OCI-LY1 (cell line): ENCODE results near the gene HIPK3.
"Not testable (repeated sequence)": the region's sequence is repeated elsewhere in the genome, so short reads cannot be mapped to it uniquely, and the experiment has no call there.

ENCODE experiments used
- H2AFZ ChIP-seq: fragments of 200-600 bp; sonication (generic), shearing (Covaris generic); 2 replicates; pipeline ENCODE4 v1.6.0; 2014; ENCODE audit warnings: antibody characterized with exemption, mild to moderate bottlenecking, low read length
- H3F3A ChIP-seq: fragments of 200-600 bp; sonication (generic), shearing (Covaris generic); 2 replicates; pipeline ENCODE4 v1.6.0; 2014; ENCODE audit warnings: mild to moderate bottlenecking, antibody characterized with exemption, low read length, moderate library complexity; ENCODE audit not compliant: insufficient read depth
- H3K27ac ChIP-seq: fragments of 200-600 bp; sonication (generic); 2 replicates; pipeline ENCODE4 v1.5.1; 2014; ENCODE audit warnings: low read length, mixed run types, mild to moderate bottlenecking, low read depth; ENCODE audit not compliant: poor library complexity, severe bottlenecking
- H3K27me3 ChIP-seq: fragments of 200-600 bp; sonication (generic); 2 replicates; pipeline ENCODE4 v1.6.0; 2014; ENCODE audit warnings: antibody characterized with exemption, mild to moderate bottlenecking, low read length, moderate library complexity; ENCODE audit not compliant: insufficient read depth
- H3K36me3 ChIP-seq: fragments of 200-600 bp; sonication (generic); 2 replicates; pipeline ENCODE4 v1.6.1; 2014; ENCODE audit warnings: mild to moderate bottlenecking, antibody characterized with exemption, low read length, moderate library complexity, mixed read lengths; ENCODE audit not compliant: insufficient read depth
- H3K4me1 ChIP-seq: fragments of 200-600 bp; sonication (generic); 2 replicates; pipeline ENCODE4 v1.5.1; 2014; ENCODE audit warnings: mild to moderate bottlenecking, low read length, moderate library complexity; ENCODE audit not compliant: insufficient read depth, severe bottlenecking
- H3K4me2 ChIP-seq: fragments of 200-600 bp; sonication (generic), shearing (Covaris generic); 2 replicates; pipeline ENCODE4 v1.6.1; 2014; ENCODE audit warnings: low read length
- H3K4me3 ChIP-seq: fragments of 200-600 bp; sonication (generic); 2 replicates; pipeline ENCODE4 v1.5.1; 2014; ENCODE audit warnings: low read length, low read depth, mild to moderate bottlenecking, mixed read lengths; ENCODE audit not compliant: poor library complexity, severe bottlenecking
- H3K79me2 ChIP-seq: fragments of 200-600 bp; shearing (Covaris generic); 2 replicates; pipeline ENCODE4 v1.6.1; 2016; ENCODE audit warnings: mixed run types, low read length, mixed read lengths; ENCODE audit not compliant: insufficient read depth
- H3K9ac ChIP-seq: fragments of 200-600 bp; sonication (generic), shearing (Covaris generic); 2 replicates; pipeline ENCODE4 v1.6.1; 2014; ENCODE audit warnings: mild to moderate bottlenecking, low read length, mixed read lengths
- H3K9me2 ChIP-seq: fragments of 200-600 bp; sonication (generic), shearing (Covaris generic); 2 replicates; pipeline ENCODE4 v1.6.1; 2014; ENCODE audit warnings: low read depth, mild to moderate bottlenecking, low read length, mixed read lengths
- H3K9me3 ChIP-seq: fragments of 200-600 bp; shearing (Covaris generic); 2 replicates; pipeline ENCODE4 v1.6.1; 2014; ENCODE audit warnings: low read length, mixed read lengths
- H4K20me1 ChIP-seq: fragments of 200-600 bp; sonication (generic), shearing (Covaris generic); 2 replicates; pipeline ENCODE4 v1.6.0; 2016; ENCODE audit warnings: mild to moderate bottlenecking, low read length; ENCODE audit not compliant: insufficient read depth
- EZH2 ChIP-seq: fragments of 200-600 bp; sonication (generic), shearing (Covaris generic); IDR thresholded peaks from 2 replicates; pipeline ENCODE4 v1.8.0; 2017; ENCODE audit warnings: borderline replicate concordance, mixed run types, mild to moderate bottlenecking, antibody characterized with exemption, low read length, moderate library complexity, mixed read lengths
- TF ChIP-seq, protein P1 (sequence below): fragments of 200-600 bp; sonication (generic), shearing (Covaris generic); IDR thresholded peaks from 2 replicates; pipeline ENCODE4 v1.5.1; 2017; ENCODE audit warnings: mild to moderate bottlenecking, antibody characterized with exemption, low read length, moderate library complexity, mixed read lengths

The HIPK3 gene

DNA sequence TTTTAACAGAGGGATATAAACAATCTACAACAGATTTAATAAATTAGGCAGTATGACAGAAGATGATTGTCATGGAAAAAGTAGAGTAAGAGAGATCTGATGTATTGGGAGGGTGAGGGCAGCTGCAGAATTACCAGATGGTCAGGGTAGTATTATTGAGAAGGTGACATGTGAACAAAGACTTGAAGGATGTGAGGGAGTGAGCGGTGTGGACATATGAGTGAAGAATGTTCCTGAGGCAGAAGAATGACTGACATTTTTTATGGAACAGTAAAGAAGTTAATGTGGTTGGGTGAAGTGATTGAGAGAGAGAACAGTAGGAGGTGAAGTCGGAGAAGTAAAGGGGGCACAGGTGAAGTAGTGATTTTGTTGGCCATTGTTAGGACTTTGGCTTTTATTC lies 42.4 kb upstream of the HIPK3 start:
- Histone ChIP-seq H3K27me3 (no peaks in the 10 kb centered on the region), H3K36me3 (no peaks in the 10 kb centered on the region), H3K9ac (no peak overlapping the region), H3K79me2 (no peaks in the 10 kb centered on the region), H3K9me3 (no peaks in the 10 kb centered on the region), H3K9me2 (no peaks in the 10 kb centered on the region), H3K27ac (no peak overlapping the region), H3K4me3 (no peak overlapping the region), H4K20me1 (no peaks in the 10 kb centered on the region), H3K4me1 (no peaks in the 10 kb centered on the region), H3K4me2 (no peak overlapping the region), H3F3A (no peaks in the 10 kb centered on the region), H2AFZ (no peak overlapping the region)
- no peak for TF ChIP-seq EZH2
- TF ChIP-seq, protein P1, sequence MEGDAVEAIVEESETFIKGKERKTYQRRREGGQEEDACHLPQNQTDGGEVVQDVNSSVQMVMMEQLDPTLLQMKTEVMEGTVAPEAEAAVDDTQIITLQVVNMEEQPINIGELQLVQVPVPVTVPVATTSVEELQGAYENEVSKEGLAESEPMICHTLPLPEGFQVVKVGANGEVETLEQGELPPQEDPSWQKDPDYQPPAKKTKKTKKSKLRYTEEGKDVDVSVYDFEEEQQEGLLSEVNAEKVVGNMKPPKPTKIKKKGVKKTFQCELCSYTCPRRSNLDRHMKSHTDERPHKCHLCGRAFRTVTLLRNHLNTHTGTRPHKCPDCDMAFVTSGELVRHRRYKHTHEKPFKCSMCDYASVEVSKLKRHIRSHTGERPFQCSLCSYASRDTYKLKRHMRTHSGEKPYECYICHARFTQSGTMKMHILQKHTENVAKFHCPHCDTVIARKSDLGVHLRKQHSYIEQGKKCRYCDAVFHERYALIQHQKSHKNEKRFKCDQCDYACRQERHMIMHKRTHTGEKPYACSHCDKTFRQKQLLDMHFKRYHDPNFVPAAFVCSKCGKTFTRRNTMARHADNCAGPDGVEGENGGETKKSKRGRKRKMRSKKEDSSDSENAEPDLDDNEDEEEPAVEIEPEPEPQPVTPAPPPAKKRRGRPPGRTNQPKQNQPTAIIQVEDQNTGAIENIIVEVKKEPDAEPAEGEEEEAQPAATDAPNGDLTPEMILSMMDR = no peak

DNA sequence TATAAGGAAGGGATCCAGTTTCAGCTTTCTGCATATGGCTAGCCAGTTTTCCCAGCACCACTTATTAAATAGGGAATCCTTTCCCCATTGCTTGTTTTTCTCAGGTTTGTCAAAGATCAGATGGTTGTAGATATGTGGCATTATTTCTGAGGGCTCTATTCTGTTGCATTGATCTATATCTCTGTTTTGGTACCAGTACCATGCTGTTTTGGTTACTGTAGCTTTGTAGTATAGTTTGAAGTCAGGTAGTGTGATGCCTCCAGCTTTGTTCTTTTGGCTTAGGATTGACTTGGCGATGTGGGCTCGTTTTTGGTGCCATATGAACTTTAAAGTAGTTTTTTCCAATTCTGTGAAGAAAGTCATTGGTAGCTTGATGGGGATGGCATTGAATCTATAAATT lies 40.5 kb upstream of the HIPK3 start:
- not testable (repeated sequence) for H3K9me2 ChIP-seq, H3K79me2 ChIP-seq, H4K20me1 ChIP-seq, H3K9ac ChIP-seq, H3K4me1 ChIP-seq, H3K27me3 ChIP-seq, H3K9me3 ChIP-seq, H3F3A ChIP-seq, H3K4me2 ChIP-seq, H3K4me3 ChIP-seq, H3K27ac ChIP-seq, H3K36me3 ChIP-seq, H2AFZ ChIP-seq

DNA sequence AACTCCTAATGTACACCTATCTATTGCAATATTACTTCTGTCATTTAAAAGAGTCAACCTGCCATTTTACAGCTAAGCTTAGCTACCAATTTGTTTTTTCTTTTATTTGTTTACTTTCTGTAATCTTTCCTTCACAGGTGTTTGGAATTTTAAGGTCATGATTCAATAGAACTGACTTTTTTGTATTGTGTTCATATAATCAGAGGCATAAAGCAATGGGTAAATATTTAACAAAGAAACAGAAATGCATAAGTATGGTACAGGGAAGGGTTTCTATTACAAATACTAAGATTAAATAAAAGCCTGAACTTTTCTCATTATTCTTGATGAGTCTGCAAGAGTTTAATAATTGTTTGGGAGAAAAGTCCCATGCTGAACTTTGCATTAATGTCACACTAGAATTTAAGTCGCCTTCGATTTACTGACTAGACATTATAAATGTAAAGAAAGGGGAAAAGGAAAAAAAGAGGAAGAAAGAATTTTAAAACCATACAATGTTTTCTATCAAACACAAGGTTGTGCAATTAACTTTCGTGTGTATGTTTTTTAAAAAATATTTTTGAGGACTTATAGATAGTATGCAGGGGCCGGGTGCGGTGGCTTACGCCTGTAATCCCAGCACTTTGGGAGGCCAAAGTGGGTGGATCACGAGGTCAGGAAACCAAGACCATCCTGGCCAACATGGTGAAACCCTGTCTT lies 35.0 kb upstream of the HIPK3 start:
- no peaks in the 10 kb centered on the region for H3K9me3 ChIP-seq
- no peaks in the 10 kb centered on the region for H3K36me3 ChIP-seq
- H3K9me2 ChIP-seq = no peaks in the 10 kb centered on the region
- TF ChIP-seq EZH2 = no peak
- TF ChIP-seq, protein P1 = no peak
- H3K79me2 ChIP-seq = no peaks in the 10 kb centered on the region
- no peaks in the 10 kb centered on the region for H3F3A ChIP-seq
- H3K9ac ChIP-seq = no peak overlapping the region
- H4K20me1 ChIP-seq = no peaks in the 10 kb centered on the region
- H3K4me1 ChIP-seq = no peaks in the 10 kb centered on the region
- H3K27me3 ChIP-seq = no peaks in the 10 kb centered on the region
- H3K27ac ChIP-seq = no peak overlapping the region
- no peak overlapping the region for H3K4me3 ChIP-seq
- H2AFZ ChIP-seq = no peak overlapping the region
- no peak overlapping the region for H3K4me2 ChIP-seq

DNA sequence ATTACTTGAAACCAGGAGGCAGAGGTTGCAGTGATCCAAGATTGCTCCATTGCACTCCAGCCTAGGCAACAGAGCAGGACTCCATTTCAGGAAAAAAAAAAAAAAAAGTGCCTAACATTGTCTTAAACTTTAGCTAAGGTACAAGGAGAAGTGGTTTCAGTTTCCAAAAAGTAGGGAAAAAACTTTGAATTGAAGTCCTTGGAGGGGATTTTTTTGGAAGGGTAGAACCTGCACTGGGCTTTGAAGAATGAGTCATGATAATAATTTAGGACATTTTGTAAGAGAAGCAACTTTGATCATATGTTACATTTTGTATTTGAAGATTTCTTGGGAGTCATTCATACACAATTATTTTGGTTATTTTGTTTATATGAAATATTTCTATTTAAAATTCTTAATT lies 31.8 kb upstream of the HIPK3 start:
- Histone ChIP-seq H3K9me3 (no peaks in the 10 kb centered on the region), H3F3A (no peaks in the 10 kb centered on the region), H3K79me2 (no peaks in the 10 kb centered on the region), H3K4me3 (no peak overlapping the region), H2AFZ (no peak overlapping the region), H3K4me2 (no peak overlapping the region), H3K36me3 (no peaks in the 10 kb centered on the region), H4K20me1 (no peaks in the 10 kb centered on the region), H3K9me2 (no peaks in the 10 kb centered on the region), H3K27ac (no peak overlapping the region), H3K4me1 (no peaks in the 10 kb centered on the region), H3K9ac (no peak overlapping the region), H3K27me3 (no peaks in the 10 kb centered on the region)
- TF ChIP-seq EZH2 = no peak
- TF ChIP-seq, protein P1 = no peak
